HG03025 (cell line): Measurements from ENCODE around the gene CBLL2.
"Not testable (repeated sequence)": the region's sequence is repeated elsewhere in the genome, so short reads cannot be mapped to it uniquely, and the experiment has no call there.

Source experiments
- ATAC-seq: cut with Tn5 transposase; IDR thresholded peaks from one replicate; pipeline ENCODE4 v1.9.1; 2021; ENCODE audit warnings: mild to moderate bottlenecking, moderate library complexity; ENCODE audit not compliant: unreplicated experiment, low FRiP score

The CBLL2 gene

DNA sequence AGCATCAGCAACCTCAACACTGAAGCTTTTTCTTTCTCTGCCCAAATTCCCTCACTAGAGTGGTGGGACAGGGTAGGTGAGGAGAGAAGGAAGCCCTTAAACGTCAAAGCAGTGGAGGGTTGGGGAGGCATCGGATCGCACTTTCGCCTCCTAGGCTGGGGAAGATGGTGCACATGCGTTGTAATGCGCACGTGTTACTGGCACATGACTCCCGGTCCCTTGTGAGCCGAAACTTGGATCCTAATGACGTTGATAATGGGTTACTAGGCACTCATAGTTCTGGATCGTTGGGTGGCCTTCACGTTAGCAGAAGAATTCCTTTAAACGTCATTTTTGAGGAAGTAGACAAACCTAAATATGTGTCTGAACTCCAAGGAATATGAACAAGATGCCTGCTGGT is at the start of gene CBLL2:
Gene CBLL2, plus strand, starts transcription at position 301 of the 400 bp plus-strand sequence. Its CDS starts 79 bp downstream, at position 380.
- ATAC-seq, result no peak

GRCh38 chrX:22234380-22234779 is 38.3 kb upstream of the CBLL2 start:
- no peak for ATAC-seq

GRCh38 chrX:22237479-22237878 is 35.2 kb upstream of the CBLL2 start:
- no peak for ATAC-seq

GRCh38 chrX:22246620-22247019 is 26.1 kb upstream of the CBLL2 start:
- ATAC-seq, result no peak

DNA sequence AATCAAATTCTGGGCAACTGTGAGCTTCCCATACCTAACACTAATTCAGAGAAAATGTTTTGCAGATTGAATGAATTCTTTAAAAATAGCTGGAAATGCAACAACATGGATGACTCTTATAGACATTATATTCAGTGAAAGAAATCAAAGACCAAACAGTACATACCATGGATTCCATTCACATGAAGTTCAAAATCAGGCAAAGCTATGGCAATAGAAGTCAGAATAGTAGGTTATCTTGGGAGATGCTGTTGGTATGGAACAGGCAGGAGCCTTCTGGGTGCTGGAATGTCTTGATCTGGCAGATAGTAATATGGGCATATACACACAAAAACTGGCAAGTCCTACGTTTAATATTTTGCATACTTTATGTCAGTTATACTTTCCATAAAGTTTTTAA is 25.5 kb upstream of the CBLL2 start:
- ATAC-seq, result no peak

DNA sequence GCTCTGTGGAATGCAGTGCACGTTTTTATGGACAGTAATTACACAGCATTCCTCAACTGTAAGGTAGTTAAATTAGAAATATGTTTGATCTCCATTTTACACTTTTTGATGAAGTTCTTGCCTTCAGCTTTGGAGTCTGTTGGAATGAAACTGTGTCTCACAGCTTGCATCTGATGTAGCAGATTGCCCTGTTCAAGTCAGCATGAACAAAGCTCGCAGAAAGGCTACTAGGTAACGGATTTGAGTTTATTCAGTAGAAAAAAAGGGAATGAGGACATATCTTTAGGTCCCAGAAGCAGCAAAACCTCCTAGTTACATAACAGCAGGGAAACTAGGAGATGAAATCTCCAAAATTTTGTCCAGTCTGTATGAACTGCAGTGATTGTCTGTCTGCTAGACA is 24.3 kb upstream of the CBLL2 start:
- no peak for ATAC-seq

- ATAC-seq, result no peak
These were observed 23.3 kb upstream of the CBLL2 start for GRCh38 chrX:22249371-22249770.

DNA sequence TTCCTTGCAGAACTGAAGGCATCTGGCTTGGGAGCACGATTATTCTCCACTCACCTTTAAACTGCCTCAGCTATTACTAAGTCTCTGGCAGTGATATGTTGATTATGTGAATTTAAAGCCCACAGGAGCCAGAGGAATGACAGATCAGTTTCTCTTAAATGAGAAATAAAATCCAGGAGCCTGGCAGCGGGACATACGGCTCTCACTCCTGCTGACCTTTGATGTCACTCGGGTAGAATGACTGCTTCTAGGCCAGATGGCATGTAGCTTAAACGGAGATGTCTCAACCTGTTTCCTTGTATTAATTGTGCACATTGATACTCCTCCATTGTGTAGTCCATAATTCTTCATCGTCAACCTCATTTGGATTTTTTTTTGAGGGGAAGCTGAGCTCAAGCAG is 4.0 kb upstream of the CBLL2 start:
- ATAC-seq, result no peak

GRCh38 chrX:22273714-22274317 is 1.1 kb downstream of the CBLL2 start:
- no peak for ATAC-seq

- no peak for ATAC-seq
These were observed 4.1 kb downstream of the CBLL2 start for GRCh38 chrX:22276781-22277180.

DNA sequence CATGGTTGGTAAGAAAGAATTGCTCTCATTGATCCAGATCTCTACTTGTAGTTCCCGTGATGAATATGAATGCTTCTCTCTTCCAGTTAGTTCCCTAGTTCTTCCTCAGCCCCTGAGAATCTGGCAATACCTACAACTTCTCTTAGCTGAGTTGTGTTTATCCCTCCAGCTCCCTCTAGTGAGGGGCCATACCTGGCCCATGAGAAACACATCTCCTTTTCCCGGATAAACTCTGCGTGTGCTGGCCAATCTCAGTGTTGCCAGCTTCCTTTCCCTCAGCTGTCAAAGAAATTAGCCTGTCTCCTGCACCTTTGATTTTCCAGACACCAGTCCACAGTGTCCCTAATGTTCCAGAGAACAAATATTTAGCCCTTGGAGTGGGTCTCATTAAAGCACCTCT is 5.7 kb downstream of the CBLL2 start:
- ATAC-seq, result no peak

GRCh38 chrX:22289209-22289608 is 16.5 kb downstream of the CBLL2 start:
- not testable (repeated sequence) for ATAC-seq

DNA sequence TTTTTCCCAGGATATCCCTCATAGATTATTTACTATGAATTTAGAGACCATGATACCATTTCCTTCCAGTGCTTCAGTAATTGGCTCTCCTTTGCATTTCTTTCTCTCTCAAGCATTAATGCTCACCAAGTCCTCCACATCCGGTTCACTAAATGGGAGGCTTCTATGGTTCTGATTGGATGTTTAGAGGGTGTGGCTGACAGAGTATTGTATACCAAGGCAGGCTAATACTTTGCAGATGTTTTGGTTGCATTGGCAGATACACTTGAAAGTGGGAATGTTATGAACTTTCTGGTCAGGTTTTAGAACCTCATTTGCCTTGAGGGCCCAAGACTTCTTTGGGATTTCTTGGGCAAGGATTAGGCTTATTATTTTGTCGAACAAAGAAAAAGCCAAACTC is 24.2 kb downstream of the CBLL2 start:
- no peak for ATAC-seq

DNA sequence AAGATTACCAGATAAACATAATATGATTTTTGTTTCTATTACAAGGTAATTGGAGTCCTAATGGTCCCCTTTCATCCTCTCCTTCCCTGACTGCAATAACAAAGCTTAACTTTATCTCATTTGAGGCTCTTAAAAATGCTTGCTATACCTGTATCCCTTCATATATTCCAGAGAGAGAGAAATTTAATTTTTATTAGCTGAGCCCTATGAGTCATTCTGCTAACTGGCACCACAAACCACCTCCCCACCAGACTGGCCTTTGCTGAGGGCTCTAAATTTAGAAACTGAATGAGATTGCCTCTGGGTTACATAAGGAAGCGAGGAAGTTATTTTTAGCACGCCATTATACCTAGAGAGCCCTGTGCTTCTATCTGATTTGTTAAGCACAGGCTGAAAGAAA is 27.4 kb downstream of the CBLL2 start:
- no peak for ATAC-seq

DNA sequence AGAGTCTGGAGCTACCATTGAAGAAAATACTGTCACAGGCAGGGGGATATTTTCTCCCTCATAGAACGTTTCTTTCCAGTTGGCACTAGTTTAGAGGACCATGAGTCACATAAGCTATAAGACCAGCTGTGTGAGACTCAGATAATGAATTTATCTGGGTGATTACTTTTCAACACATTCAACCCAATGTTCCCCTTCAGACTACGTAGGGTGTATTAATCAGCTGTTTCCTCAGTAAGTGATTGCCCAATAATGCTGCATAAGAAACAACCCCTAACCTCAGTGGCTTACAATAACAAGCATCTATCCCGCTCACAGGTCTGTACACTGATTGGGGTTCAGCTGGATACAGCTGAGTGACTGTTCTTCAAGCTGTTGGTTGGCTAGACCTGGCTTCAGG is 38.1 kb downstream of the CBLL2 start:
- no peak for ATAC-seq

DNA sequence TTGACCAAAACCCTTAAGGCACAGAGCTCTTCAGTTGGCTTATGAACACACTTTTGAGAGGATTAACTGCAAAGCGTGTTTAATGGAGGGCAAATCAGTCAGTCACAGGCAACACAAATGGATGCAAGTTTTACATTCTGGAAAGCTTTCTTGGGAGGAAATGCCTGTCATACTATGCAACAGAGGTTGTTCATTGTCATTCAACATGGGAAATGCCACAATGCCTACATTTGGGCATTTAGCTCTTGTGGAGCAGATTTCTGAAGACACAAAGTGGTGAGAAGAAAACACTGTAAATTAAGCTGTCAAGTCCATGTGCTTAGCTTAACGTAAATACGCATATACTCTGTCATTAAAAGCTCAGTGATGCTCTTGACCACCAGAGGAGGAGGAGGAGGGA is 41.1 kb downstream of the CBLL2 start:
- no peak for ATAC-seq

- ATAC-seq, result no peak
These were observed 41.5 kb downstream of the CBLL2 start for GRCh38 chrX:22314211-22314610.

- ATAC-seq, result no peak
These were observed 42.0 kb downstream of the CBLL2 start for GRCh38 chrX:22314692-22315091.

- no peak for ATAC-seq
These were observed 42.4 kb downstream of the CBLL2 start for GRCh38 chrX:22315151-22315550.

DNA sequence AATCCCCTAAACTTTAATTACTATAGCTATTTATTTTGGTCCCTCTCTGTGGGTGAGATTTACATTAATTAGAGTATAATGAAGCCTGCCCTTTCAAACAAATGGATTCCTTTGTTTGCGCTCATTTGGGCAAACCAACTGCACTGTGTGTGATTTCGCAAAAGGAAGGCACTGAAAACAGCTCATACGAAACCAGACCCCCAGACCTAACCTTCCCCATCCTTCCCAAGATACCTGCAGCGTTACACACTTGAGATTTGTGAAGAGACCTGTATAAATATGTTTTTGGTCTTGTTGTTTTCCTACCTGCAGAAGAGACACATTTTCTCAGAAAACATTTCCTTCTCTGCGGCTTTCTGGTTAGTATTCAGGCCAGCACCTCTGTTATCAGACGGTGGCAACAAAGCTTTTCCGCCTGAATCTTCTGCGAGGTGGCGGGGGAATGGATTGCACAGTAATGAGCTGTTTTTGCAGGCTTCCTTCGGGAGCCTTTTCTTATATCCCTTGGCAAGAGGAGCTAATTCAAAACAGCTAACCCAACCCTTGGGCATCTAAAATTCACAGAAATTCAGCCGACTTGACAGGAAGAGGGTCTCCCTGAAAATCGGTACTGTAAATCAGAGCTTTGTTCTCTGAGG is 47.6 kb downstream of the CBLL2 start:
- ATAC-seq, result no peak

DNA sequence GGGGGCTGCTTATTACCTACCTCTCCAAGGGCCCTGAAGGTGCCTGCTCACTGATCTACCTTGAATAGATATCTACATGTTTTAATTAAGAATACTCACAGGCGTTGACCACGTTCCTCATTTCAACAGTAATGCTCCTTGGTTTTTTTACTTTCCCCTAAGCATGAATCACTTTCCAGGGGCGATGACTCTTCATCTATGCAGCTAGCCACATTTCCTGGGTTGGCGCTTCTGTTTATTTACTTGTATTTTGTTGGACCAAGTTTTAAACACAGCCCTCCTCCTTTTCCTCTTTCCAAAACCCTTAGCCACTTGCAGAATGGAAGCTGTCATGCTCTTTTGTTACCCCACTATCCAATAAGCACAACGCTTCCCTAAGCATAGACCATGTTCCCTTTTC is 50.8 kb downstream of the CBLL2 start:
- ATAC-seq, result no peak
